RWPE2 (cell line): ENCODE data around the gene PACS1.

Experiments used
- ATAC-seq: fragments of 200-7000 bp; cut with Tn5 transposase; 3 replicates; pipeline ENCODE4 v1.9.1; 2021; ENCODE audit warnings: low read depth
- DNase-seq: peaks from one replicate; pipeline ENCODE4 v3.0.0-alpha.2; 2020; ENCODE audit warnings: low spot score
- H3K27ac ChIP-seq: fragments of 450-650 bp; 2 replicates; pipeline ENCODE4 v1.5.1; 2017; ENCODE audit warnings: mild to moderate bottlenecking; ENCODE audit not compliant: poor library complexity, severe bottlenecking
- H3K27me3 ChIP-seq: fragments of 250-450 bp; sonication (Bioruptor Pico); 2 replicates; pipeline ENCODE4 v1.5.1; 2021; ENCODE audit warnings: mild to moderate bottlenecking, moderate library complexity; ENCODE audit not compliant: insufficient read depth, poor library complexity, severe bottlenecking
- H3K36me3 ChIP-seq: fragments of 250-450 bp; sonication (Bioruptor Pico); 2 replicates; pipeline ENCODE4 v1.5.1; 2020; ENCODE audit warnings: low read depth, mild to moderate bottlenecking, moderate library complexity
- H3K4me1 ChIP-seq: fragments of 250-450 bp; sonication (Bioruptor Pico); 2 replicates; pipeline ENCODE4 v1.5.1; 2021; ENCODE audit warnings: mild to moderate bottlenecking, moderate library complexity; ENCODE audit not compliant: insufficient read depth, poor library complexity, severe bottlenecking
- H3K4me3 ChIP-seq: fragments of 250-450 bp; sonication (Bioruptor Pico); 2 replicates; pipeline ENCODE4 v1.5.1; 2021; ENCODE audit warnings: mild to moderate bottlenecking, moderate library complexity; ENCODE audit not compliant: severe bottlenecking
- H3K9me3 ChIP-seq: fragments of 250-450 bp; sonication (Bioruptor Pico); 2 replicates; pipeline ENCODE4 v1.5.1; 2021; ENCODE audit warnings: mild to moderate bottlenecking, moderate library complexity; ENCODE audit not compliant: severe bottlenecking
- TF ChIP-seq, protein P1 (sequence below): fragments of 450-650 bp; IDR thresholded peaks from one replicate; pipeline ENCODE4 v1.5.1; 2017; ENCODE audit warnings: mild to moderate bottlenecking, moderate library complexity; ENCODE audit not compliant: poor library complexity, severe bottlenecking

The PACS1 gene

DNA sequence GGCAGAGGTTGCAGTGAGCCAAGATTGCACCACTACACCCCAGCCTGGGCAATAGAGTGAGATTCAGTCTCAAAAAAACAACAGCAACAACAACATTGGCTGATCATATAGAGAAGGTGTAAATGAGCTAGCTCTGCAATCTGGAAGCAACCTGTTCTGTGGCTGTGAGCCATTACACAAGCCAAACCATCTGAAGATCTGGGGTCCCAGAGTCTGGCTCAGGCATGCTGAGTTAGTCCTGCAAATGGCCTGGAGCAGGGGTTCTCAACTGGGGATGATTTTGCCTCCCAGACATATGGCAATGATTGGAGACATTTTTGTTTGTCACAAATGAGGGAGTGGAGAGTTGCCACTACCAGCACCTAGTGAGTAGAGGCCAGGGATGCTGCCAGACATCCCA lies 156.0 kb downstream of the PACS1 start:
- Histone ChIP-seq H3K4me1 (no peaks in the 10 kb centered on the region), H3K27me3 (no peaks in the 10 kb centered on the region), H3K4me3 (no peak overlapping the region), H3K9me3 (no peaks in the 10 kb centered on the region), H3K27ac (no peak overlapping the region), H3K36me3 (peaks cover 30% of the 10 kb centered on the region)
- ATAC-seq = no peak
- peak; percentile 8 for DNase-seq
- TF ChIP-seq, protein P1, sequence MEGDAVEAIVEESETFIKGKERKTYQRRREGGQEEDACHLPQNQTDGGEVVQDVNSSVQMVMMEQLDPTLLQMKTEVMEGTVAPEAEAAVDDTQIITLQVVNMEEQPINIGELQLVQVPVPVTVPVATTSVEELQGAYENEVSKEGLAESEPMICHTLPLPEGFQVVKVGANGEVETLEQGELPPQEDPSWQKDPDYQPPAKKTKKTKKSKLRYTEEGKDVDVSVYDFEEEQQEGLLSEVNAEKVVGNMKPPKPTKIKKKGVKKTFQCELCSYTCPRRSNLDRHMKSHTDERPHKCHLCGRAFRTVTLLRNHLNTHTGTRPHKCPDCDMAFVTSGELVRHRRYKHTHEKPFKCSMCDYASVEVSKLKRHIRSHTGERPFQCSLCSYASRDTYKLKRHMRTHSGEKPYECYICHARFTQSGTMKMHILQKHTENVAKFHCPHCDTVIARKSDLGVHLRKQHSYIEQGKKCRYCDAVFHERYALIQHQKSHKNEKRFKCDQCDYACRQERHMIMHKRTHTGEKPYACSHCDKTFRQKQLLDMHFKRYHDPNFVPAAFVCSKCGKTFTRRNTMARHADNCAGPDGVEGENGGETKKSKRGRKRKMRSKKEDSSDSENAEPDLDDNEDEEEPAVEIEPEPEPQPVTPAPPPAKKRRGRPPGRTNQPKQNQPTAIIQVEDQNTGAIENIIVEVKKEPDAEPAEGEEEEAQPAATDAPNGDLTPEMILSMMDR = no peak

DNA sequence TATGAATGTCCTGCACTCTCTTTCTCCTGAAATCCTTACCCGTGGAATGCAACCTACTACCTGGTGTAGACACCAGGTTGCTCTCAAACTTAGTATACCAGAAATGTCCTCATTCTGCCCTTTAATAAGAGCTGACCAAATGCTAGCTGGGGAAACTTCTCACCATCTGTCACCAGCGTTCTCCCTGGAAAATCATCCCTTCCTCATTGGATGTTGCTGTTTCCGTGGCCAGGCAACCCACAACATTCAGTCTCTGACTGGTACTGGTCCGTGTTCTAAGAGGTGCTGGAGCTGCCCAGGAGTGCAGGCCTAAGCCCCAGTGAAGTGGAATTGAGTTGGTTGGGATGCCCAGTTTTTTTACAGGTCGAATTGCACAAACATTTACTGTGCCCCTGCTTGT lies 157.6 kb downstream of the PACS1 start:
- TF ChIP-seq, protein P1 = no peak
- H3K27me3 ChIP-seq = no peaks in the 10 kb centered on the region
- peaks cover 37% of the 10 kb centered on the region for H3K36me3 ChIP-seq
- DNase-seq (no peak), ATAC-seq (no peak)
- H3K4me1 ChIP-seq = no peaks in the 10 kb centered on the region
- no peaks in the 10 kb centered on the region for H3K9me3 ChIP-seq
- H3K4me3 ChIP-seq = no peak overlapping the region
- no peak overlapping the region for H3K27ac ChIP-seq

DNA sequence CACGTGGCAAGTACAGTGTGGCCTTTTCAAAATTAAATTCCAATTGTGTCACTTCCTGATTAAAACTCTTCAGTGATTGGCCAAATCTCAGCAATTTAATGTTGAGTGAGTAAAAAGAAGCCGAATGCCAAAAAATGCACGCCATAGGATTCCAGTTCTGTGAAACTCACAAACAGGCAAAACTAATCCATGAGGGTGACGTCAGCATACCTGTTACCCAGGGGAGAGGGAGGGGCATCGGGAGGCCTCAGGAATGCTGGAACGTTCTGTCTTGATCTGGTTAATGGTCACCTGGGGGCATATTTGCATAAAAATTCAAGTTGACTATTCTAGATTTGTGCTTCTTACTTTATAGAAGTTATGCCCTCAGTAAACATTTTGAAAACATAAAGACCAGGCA lies 158.4 kb downstream of the PACS1 start:
- H3K27ac ChIP-seq = no peak overlapping the region
- H3K4me1 ChIP-seq = no peaks in the 10 kb centered on the region
- TF ChIP-seq, protein P1 = no peak
- peaks cover 37% of the 10 kb centered on the region for H3K36me3 ChIP-seq
- no peaks in the 10 kb centered on the region for H3K27me3 ChIP-seq
- H3K9me3 ChIP-seq = no peaks in the 10 kb centered on the region
- DNase-seq (no peak), ATAC-seq (0 out of 3 replicates have a peak, but pooled peaks have one; percentile 36)
- no peak overlapping the region for H3K4me3 ChIP-seq

DNA sequence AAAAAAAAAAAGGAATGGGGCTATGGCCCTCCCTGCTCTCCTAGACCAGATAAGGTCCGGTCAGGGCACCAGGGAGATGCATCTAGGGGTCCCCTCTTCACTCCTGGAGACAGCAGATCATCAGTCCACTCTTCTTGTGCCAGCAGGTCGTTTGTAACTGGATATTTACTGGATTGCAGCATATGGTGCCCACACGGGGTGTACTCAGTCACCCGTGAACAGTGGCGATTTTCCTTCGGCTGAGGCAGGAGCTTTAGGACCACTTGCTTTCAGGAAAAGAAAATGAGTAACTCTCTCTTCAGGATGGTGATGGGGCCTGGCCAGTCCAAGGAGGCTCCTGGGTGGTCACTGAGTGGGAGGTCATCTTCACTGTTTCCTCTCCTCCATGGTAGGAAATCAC lies 160.1 kb downstream of the PACS1 start:
- Histone ChIP-seq H3K4me1 (no peaks in the 10 kb centered on the region), H3K9me3 (no peaks in the 10 kb centered on the region), H3K36me3 (peaks cover 42% of the 10 kb centered on the region), H3K4me3 (no peak overlapping the region), H3K27me3 (no peaks in the 10 kb centered on the region), H3K27ac (no peak overlapping the region)
- TF ChIP-seq, protein P1 = no peak
- ATAC-seq (no peak), DNase-seq (no peak)

- H3K4me1 ChIP-seq = no peaks in the 10 kb centered on the region
- DNase-seq = no peak
- ATAC-seq = no peak
- H3K27ac ChIP-seq = no peak overlapping the region
- H3K27me3 ChIP-seq = no peaks in the 10 kb centered on the region
- peaks cover 41% of the 10 kb centered on the region for H3K36me3 ChIP-seq
- TF ChIP-seq, protein P1 = no peak
- H3K4me3 ChIP-seq = no peak overlapping the region
- H3K9me3 ChIP-seq = no peaks in the 10 kb centered on the region
These were observed 160.9 kb downstream of the PACS1 start for GRCh38 chr11:66230978-66231377.
